ENCODE results near the gene RXRB. TPM values are rescaled to one million over a fixed set of nuclear protein-coding genes. Genes with fewer than 3 reads are reported as not detected.

The RXRB gene
- total RNA-seq, 1 donor from 2014 or later, result 46.5 TPM

GRCh38 chr6:33176906-33177305 is 23.6 kb downstream of the RXRB start:
- Mint-ChIP-seq H3K4me1 (ENCODE audit: low read depth) (peaks cover 10% of the 10 kb centered on the region), H3K4me3 (ENCODE audit: unreplicated experiment) (no peak overlapping the region), H3K27ac (ENCODE audit: unreplicated experiment) (no peak overlapping the region), H3K36me3 (ENCODE audit: low read depth) (no peaks in the 10 kb centered on the region), H3K27me3 (ENCODE audit: low read depth) (no peaks in the 10 kb centered on the region), H3K9me3 (ENCODE audit: low read depth) (no peaks in the 10 kb centered on the region)
- peak; percentile 48 for DNase-seq (ENCODE audit: low spot score)
- TF ChIP-seq CTCF (IDR thresholded peaks at IDR 0.05), result no peak

GRCh38 chr6:33175436-33176069 is 24.9 kb downstream of the RXRB start:
- Mint-ChIP-seq H3K27ac (ENCODE audit: unreplicated experiment) (no peak overlapping the region), H3K4me1 (ENCODE audit: low read depth) (peaks cover 10% of the 10 kb centered on the region), H3K9me3 (ENCODE audit: low read depth) (no peaks in the 10 kb centered on the region), H3K36me3 (ENCODE audit: low read depth) (no peaks in the 10 kb centered on the region), H3K27me3 (ENCODE audit: low read depth) (no peaks in the 10 kb centered on the region), H3K4me3 (ENCODE audit: unreplicated experiment) (no peak overlapping the region)
- DNase-seq (ENCODE audit: low spot score), result peak; percentile 68
- TF ChIP-seq CTCF (IDR thresholded peaks at IDR 0.05), result peak; percentile 11

- no peaks in the 10 kb centered on the region for H3K36me3 Mint-ChIP-seq (ENCODE audit: low read depth)
- peak; percentile 62 for DNase-seq (ENCODE audit: low spot score)
- H3K9me3 Mint-ChIP-seq (ENCODE audit: low read depth), result no peaks in the 10 kb centered on the region
- no peak overlapping the region for H3K27ac Mint-ChIP-seq (ENCODE audit: unreplicated experiment)
- TF ChIP-seq CTCF (IDR thresholded peaks at IDR 0.05), result no peak
- H3K4me3 Mint-ChIP-seq (ENCODE audit: unreplicated experiment), result no peak overlapping the region
- H3K4me1 Mint-ChIP-seq (ENCODE audit: low read depth), result peaks cover 10% of the 10 kb centered on the region
- H3K27me3 Mint-ChIP-seq (ENCODE audit: low read depth), result no peaks in the 10 kb centered on the region
Measured at GRCh38 chr6:33174784-33175183, 25.7 kb downstream of the RXRB start.

GRCh38 chr6:33173535-33174180 is 26.8 kb downstream of the RXRB start:
- no peak overlapping the region for H3K4me3 Mint-ChIP-seq (ENCODE audit: unreplicated experiment)
- H3K27me3 Mint-ChIP-seq (ENCODE audit: low read depth), result no peaks in the 10 kb centered on the region
- DNase-seq (ENCODE audit: low spot score), result peak; percentile 59
- no peaks in the 10 kb centered on the region for H3K9me3 Mint-ChIP-seq (ENCODE audit: low read depth)
- H3K27ac Mint-ChIP-seq (ENCODE audit: unreplicated experiment), result no peak overlapping the region
- H3K4me1 Mint-ChIP-seq (ENCODE audit: low read depth), result peaks cover 10% of the 10 kb centered on the region
- H3K36me3 Mint-ChIP-seq (ENCODE audit: low read depth), result no peaks in the 10 kb centered on the region
- no peak for TF ChIP-seq CTCF (IDR thresholded peaks at IDR 0.05)

GRCh38 chr6:33172688-33173534 is 27.6 kb downstream of the RXRB start:
- no peak overlapping the region for H3K4me3 Mint-ChIP-seq (ENCODE audit: unreplicated experiment)
- no peaks in the 10 kb centered on the region for H3K27me3 Mint-ChIP-seq (ENCODE audit: low read depth)
- DNase-seq (ENCODE audit: low spot score), result peak; percentile 56
- H3K27ac Mint-ChIP-seq (ENCODE audit: unreplicated experiment), result no peak overlapping the region
- no peaks in the 10 kb centered on the region for H3K9me3 Mint-ChIP-seq (ENCODE audit: low read depth)
- peak; percentile 74 for TF ChIP-seq CTCF (IDR thresholded peaks at IDR 0.05)
- no peaks in the 10 kb centered on the region for H3K36me3 Mint-ChIP-seq (ENCODE audit: low read depth)
- H3K4me1 Mint-ChIP-seq (ENCODE audit: low read depth), result peaks cover 5% of the 10 kb centered on the region
